8988T (cell line): ENCODE measurements around the gene RPS6KA6.

ENCODE experiments used
- DNase-seq: peaks from one replicate; pipeline ENCODE4 v3.0.0; 2011

Gene RPS6KA6

GRCh38 chrX:84187533-84188319 is at the start of gene RPS6KA6:
RPS6KA6 (minus strand) TSS chrX:84188199; CDS start chrX:84187899, 300 bp downstream.
- no peak for DNase-seq

- DNase-seq: no peak
Measured at GRCh38 chrX:84224741-84225140, 36.7 kb upstream of the RPS6KA6 start.

- no peak for DNase-seq
Measured at GRCh38 chrX:84223261-84223660, 35.3 kb upstream of the RPS6KA6 start.

GRCh38 chrX:84221181-84221580 is 33.2 kb upstream of the RPS6KA6 start:
- DNase-seq: no peak

- DNase-seq: no peak
Measured at GRCh38 chrX:84219551-84219950, 31.6 kb upstream of the RPS6KA6 start.

- DNase-seq: no peak
Measured at GRCh38 chrX:84218726-84219125, 30.7 kb upstream of the RPS6KA6 start.

GRCh38 chrX:84216881-84217280 is 28.9 kb upstream of the RPS6KA6 start:
- no peak for DNase-seq

GRCh38 chrX:84216406-84216805 is 28.4 kb upstream of the RPS6KA6 start:
- DNase-seq: no peak

GRCh38 chrX:84205276-84205675 is 17.3 kb upstream of the RPS6KA6 start:
- no peak for DNase-seq

GRCh38 chrX:84199688-84200087 is 11.7 kb upstream of the RPS6KA6 start:
- DNase-seq: no peak

- DNase-seq: no peak
Measured at GRCh38 chrX:84197550-84197949, 9.6 kb upstream of the RPS6KA6 start.

GRCh38 chrX:84192006-84192405 is 4.0 kb upstream of the RPS6KA6 start:
- no peak for DNase-seq

GRCh38 chrX:84189125-84189524 is 1.1 kb upstream of the RPS6KA6 start:
- no peak for DNase-seq

GRCh38 chrX:84188320-84188834 is 378 bp upstream of the RPS6KA6 start:
- DNase-seq: peak; percentile 29

GRCh38 chrX:84186603-84187532 is 1.1 kb downstream of the RPS6KA6 start:
- DNase-seq: no peak

GRCh38 chrX:84182516-84182915 is 5.5 kb downstream of the RPS6KA6 start:
- DNase-seq: no peak

- DNase-seq: no peak
Measured at GRCh38 chrX:84175958-84176357, 12.0 kb downstream of the RPS6KA6 start.

GRCh38 chrX:84175274-84175673 is 12.7 kb downstream of the RPS6KA6 start:
- DNase-seq: no peak

GRCh38 chrX:84174348-84174747 is 13.7 kb downstream of the RPS6KA6 start:
- DNase-seq: no peak

GRCh38 chrX:84170931-84171330 is 17.1 kb downstream of the RPS6KA6 start:
- DNase-seq: no peak

GRCh38 chrX:84168574-84168973 is 19.4 kb downstream of the RPS6KA6 start:
- no peak for DNase-seq

- DNase-seq: no peak
Measured at GRCh38 chrX:84168095-84168494, 19.9 kb downstream of the RPS6KA6 start.

- no peak for DNase-seq
Measured at GRCh38 chrX:84165711-84166110, 22.3 kb downstream of the RPS6KA6 start.

- no peak for DNase-seq
Measured at GRCh38 chrX:84162401-84162800, 25.6 kb downstream of the RPS6KA6 start.
